ENCODE data around the gene MRPS22.
A peak's percentile ranks its signal among the peaks of the same experiment; 100 is the strongest.

Gene MRPS22

GRCh38 chr3:139311557-139311956 is 32.3 kb upstream of the MRPS22 start:
- no peak for DNase-seq (ENCODE audit: low read depth in 4 of 4, low spot score in 1 of 4)

DNA sequence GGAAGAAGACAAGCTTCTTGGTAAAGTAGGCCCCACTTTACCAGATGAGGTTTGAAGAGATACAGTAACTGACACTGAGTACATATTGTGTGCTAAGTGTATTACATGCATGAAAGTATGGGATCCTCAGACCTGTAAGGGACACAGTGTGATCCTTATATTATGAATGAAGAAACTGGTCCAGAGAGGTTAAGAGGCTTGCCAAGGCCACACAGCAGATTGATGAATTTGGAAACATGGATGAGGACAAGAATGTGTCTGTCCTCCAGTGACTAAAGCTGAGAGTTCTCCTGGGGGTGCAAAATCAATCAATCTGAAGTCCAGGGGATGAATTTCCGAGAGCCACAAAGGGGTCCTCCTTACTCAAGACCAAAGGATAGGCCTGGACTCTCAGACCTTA is 31.4 kb upstream of the MRPS22 start:
- DNase-seq (ENCODE audit: low read depth in 4 of 4, low spot score in 1 of 4): no peak

GRCh38 chr3:139312959-139313358 is 30.9 kb upstream of the MRPS22 start:
- no peak for DNase-seq (ENCODE audit: low read depth in 4 of 4, low spot score in 1 of 4)

- DNase-seq (ENCODE audit: low read depth in 4 of 4, low spot score in 1 of 4): no peak
Measured at GRCh38 chr3:139313921-139314320, 29.9 kb upstream of the MRPS22 start.

GRCh38 chr3:139317215-139317614 is 26.6 kb upstream of the MRPS22 start:
- no peak for DNase-seq (ENCODE audit: low read depth in 4 of 4, low spot score in 1 of 4)

DNA sequence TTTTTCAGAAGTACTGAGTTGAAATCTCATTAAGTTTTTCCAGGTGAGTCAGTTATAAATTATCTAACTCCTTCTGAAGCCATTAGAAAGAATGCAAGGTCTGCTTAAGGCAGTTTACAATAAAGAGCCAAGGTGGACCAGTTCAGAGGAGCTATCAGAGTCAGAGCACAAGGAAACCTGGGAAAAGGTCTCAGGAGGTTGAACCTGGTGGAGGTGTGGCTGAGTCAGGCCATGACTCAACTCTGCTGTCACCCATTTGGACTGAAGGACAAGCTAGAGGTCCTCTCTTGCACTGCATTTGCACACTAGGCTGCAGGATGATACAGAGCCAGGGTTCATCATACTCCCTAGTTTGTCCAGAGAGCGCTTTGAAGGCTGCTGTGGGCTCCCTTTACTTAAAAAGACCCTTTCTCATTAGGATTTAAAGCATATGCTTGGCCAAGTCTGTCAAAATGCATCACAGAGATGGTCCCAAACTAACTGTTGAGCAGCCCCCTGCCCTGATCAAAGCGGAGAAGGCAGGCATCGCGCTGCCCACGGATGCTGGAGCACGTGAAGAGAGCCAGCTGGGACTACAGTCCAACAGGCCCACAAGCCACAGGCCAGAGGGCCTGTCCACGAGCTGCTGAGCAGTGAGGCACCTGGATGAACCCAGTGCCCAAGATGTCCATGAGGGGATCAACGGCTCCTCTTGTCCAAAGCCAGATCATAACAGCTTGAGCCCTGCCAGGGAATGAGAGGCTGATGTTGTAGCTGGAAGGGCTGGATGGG is 26.0 kb upstream of the MRPS22 start:
- DNase-seq (ENCODE audit: low read depth in 4 of 4, low spot score in 1 of 4): no peak

- no peak for DNase-seq (ENCODE audit: low read depth in 4 of 4, low spot score in 1 of 4)
Measured at GRCh38 chr3:139318431-139318816, 25.4 kb upstream of the MRPS22 start.

DNA sequence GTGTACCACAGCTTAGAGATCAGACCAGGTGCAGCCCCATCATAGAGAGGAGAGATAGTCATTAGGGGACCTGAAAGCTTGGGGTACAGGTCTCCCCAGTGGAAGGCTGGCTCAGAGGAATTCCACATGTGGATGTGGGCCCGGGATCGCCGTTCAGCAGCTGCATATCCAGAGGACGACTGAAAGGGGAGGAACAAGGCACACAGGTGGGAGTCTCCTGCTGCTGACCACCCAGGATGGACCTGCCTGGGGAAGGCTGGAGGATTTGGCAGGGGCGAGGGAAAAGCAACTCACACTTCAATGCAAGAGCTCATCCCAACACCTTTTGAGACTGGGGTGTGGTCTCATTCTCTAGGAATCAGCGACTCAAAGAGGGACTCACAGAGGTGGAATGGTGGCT is 25.0 kb upstream of the MRPS22 start:
- DNase-seq (ENCODE audit: low read depth in 4 of 4, low spot score in 1 of 4): no peak

DNA sequence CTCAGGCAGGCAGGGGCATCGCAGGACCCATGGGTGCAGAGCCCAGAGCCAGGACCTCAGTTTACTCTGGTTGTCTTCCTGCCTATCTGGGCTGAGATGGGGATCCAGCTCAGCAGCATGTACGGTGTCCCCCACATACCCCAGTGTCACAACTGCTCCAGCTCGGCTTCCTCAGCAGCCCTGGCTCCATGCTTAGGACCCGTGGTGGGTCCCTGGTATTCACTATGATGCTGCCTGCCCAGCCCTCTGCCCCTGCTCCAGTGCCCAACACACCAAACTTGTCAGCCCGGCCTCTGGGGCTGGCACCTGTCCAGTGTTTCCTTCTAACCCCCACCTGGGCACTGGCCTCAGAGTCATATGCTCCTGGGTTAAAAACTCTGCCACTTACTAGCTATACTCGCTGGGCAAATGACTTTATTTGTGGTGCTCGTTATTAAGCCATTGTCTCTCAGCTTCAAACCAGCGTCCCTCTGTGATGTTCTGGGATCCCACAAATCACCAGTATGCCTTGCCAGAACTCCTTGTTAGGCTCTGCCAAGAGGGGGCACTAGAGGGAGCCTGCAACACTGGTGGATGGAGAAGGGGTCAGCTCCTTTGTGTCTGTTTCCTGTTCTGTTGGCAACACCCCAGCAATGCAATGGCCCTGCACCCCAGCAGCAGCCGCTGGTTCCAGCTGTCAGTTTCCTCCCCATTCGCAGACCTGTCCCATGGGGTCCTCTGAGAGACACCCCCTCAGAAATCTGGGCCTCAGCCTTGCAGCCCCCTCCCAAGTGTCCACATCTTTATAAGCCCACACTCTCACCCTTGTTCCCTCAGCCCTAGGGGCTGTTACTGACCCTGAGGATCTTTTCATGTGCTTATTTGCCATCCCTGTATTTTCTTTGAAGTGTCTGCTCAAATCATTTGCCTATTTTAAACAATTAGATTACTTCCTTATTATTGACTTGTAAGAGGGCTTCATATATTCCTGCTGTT is 24.1 kb upstream of the MRPS22 start:
- no peak for DNase-seq (ENCODE audit: low read depth in 4 of 4, low spot score in 1 of 4)

DNA sequence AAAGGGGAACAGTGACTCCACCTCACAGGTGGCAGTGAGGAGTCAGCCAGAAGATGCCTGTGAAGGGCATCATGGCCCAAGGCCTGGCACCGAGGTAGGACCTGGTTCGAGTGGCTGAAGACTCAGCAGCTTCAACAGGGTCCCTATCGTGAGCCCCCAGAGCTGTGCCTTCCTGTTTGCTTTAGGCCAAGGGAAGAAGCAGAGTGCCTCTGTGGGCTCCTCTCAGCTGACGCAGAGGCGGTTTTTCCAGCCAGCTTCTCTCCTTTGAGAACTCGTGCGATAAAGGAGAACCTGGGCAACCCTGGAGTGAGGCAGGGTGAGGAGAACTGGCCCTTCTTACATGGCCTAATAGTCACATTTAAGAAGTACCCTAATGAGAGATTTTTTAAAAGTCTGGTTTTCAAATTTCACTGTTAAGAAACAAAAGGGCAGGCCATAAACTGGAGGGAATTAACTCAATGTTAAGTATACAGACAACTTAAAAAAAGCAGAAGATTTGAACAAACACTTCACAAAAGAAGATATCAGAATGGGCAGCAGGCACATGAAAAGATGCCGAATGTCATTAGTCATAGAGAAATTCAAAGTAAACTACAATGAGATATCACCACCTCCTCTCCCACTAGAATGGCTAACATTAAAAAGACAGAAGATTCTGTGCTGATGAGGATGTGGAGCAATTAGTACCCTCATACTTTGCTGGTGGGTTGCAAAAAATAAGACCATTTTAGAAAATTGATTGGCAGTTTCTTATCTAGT is 23.1 kb upstream of the MRPS22 start:
- DNase-seq (ENCODE audit: low read depth in 4 of 4, low spot score in 1 of 4): no peak

DNA sequence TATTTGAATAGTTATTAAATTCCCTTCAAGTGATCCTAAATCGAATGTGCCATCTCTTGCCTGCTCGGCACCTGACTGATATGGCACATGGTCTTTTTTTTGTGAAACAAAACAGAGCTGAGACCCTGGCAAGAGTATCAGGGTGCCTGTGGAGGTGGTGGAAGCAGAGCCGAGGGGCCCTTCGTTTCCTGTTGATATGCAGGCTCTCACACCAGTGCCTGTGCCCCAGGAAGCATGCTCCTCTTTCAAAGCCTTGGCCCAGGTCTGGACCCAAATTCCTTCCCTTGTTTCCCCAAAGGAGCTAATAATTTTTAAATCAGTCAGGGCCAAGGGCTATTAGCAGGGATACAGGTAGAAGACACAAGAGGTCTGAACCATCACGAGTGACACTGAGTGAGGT is 21.5 kb upstream of the MRPS22 start:
- no peak for DNase-seq (ENCODE audit: low read depth in 4 of 4, low spot score in 1 of 4)

DNA sequence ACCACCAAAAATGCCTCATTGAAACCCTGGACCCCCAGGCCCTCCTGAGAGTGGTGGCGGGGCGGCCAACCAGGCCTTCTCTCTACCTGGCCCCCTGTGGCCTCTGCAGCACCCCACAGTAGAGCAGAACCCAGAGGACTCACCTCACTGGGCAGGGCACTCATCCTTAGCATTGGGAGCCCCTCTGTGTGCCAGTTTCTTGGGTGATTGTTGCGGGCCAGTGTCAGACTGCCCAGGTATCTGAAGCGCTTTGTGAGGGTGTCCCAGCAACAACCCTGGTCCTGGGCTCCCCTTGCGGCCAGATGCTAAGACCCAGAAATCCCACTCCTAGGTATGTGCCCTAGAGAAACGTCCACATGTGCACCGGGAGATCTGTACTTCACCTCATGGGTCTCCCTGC is 20.7 kb upstream of the MRPS22 start:
- no peak for DNase-seq (ENCODE audit: low read depth in 4 of 4, low spot score in 1 of 4)

- DNase-seq (ENCODE audit: low read depth in 4 of 4, low spot score in 1 of 4): no peak
Measured at GRCh38 chr3:139324456-139324855, 19.4 kb upstream of the MRPS22 start.

- DNase-seq (ENCODE audit: low read depth in 4 of 4, low spot score in 1 of 4): no peak
Measured at GRCh38 chr3:139325551-139325950, 18.3 kb upstream of the MRPS22 start.

GRCh38 chr3:139326131-139326530 is 17.7 kb upstream of the MRPS22 start:
- no peak for DNase-seq (ENCODE audit: low read depth in 4 of 4, low spot score in 1 of 4)

GRCh38 chr3:139326707-139327106 is 17.1 kb upstream of the MRPS22 start:
- DNase-seq (ENCODE audit: low read depth in 4 of 4, low spot score in 1 of 4): no peak

DNA sequence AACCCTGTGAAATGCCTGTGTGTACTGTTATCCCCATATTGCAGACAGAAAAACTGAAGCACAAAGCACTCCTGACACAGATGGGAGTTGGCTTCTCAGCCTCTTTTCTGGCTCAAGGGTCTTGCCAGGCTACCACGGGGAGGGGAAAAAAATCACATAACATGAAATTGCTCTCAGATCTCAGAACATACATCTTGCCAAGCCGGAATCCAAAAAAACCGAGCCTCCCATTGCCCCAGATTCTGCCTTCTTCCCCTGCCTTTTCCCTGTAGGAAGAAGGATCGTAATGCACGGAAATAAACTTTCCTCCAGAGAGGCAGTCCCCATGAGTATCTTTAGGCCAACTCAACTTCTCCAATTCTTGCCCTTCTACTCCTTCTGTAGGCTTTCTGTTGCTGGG is 16.6 kb upstream of the MRPS22 start:
- no peak for DNase-seq (ENCODE audit: low read depth in 4 of 4, low spot score in 1 of 4)

- no peak for DNase-seq (ENCODE audit: low read depth in 4 of 4, low spot score in 1 of 4)
Measured at GRCh38 chr3:139327861-139328260, 16.0 kb upstream of the MRPS22 start.

DNA sequence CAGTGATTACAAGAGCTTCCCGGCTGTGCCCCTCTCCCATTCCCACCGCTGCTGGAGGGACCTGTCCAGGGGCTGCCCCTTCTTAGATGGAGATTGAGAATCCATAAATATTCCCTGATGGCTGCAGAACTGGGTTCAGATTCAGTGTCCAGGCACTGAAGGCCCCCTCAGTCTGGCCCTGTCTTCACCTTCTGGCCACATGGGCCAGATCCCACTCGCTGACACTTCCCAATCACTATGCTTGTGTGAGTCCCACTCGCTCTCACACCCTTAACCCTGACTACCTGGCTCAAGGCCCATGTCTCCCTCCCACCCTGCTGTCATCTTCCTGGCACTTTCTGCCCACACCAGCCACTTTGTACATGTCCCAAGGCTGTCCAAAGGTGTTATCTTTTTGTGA is 15.5 kb upstream of the MRPS22 start:
- no peak for DNase-seq (ENCODE audit: low read depth in 4 of 4, low spot score in 1 of 4)

GRCh38 chr3:139329364-139329850 is 14.4 kb upstream of the MRPS22 start:
- DNase-seq (ENCODE audit: low read depth in 4 of 4, low spot score in 1 of 4): peak; percentile 83 to 93 (median 84)

DNA sequence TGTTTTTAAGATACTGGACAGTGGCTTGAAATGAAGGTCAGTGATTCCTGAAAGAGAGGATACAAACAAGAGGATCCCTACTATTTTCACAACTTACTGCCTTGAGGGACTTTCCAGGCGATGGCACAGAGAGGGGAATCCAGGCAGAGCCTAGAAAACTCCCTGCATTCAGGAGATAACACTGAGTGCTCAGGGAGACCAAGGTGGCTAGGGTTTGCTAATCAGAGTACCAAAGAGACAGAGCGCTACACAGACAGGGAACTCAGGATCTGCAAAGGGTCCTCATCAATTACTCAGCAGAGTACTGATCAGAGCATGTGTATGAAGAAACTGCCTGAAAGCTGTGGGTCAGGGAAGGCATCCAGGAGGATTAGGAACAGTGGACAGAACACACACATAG is 11.7 kb upstream of the MRPS22 start:
- no peak for DNase-seq (ENCODE audit: low read depth in 4 of 4, low spot score in 1 of 4)

All from stimulated activated CD4-positive, alpha-beta T cell treated with anti-CD3 and anti-CD28 coated beads, Interleukin-1b, Interleukin-23, amount 100 ng/mL, for 24 hours (primary cell).